ENCODE measurements around the gene RAB13.
A peak's percentile ranks its signal among the peaks of the same experiment; 100 is the strongest.
"Not testable (repeated sequence)": the region's sequence is repeated elsewhere in the genome, so short reads cannot be mapped to it uniquely, and the experiment has no call there.

RAB13 gene

DNA sequence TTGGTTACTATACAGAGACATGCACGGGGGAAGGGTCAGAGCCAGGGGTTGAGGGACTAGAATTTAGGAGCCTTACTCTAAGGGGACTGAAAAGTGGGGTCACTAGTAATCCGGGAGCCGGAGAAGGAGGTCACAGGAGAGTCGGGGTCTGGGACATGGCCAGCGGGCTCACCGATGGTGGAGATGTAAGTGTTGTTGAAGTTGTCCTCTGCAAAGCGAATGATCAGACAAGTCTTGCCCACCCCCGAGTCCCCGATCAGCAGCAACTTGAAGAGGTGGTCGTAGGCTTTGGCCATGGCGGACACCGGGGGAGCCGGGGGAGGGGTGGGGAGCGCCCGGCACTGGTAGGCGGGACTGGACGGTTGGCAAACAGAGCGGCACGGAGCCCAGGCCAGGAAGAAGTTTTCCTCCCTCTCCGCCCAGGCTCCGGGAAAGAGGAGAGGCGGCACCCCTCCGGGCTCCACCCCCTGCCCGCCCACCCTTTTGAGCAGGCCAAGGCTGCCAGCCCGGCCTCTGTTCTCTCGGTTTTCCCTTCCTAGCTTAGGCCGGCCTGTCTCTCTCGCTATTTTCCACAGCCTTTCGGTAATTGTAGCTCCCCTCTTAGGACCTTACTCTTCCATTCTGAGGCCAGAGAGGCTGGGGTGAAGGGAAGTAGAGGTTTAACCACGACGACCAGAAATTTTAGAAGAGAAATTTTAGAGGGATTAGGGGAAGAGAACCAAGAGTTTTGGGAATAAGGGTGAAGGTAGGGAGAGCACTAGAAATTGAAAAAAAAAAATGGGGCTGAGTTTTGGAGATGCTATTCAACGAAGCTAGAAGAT is at the start of gene RAB13:
RAB13 (minus strand) TSS at position 399 of the 821 bp plus-strand sequence; CDS start at position 296, 103 bp downstream.
- no peak for DNase-seq

DNA sequence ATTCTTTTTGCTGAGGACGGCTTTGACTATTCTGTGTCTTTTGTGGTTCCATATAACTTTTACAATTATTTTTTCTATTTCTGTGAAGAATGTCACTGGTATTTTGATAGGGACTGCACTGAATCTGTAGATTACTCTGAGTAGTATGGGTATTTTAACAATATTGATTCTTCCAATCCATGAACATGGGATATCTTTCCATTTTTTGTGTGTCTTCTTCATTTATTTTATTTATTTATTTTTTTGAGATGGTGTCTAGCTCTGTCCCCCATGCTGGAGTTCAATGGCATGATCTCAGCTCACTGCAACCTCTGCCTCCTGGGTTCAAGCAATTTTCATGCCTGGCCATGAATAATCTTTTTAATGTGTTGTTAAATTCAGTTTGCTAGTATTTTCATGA is 47.6 kb upstream of the RAB13 start:
- DNase-seq, result not testable (repeated sequence)

GRCh38 chr1:154019940-154020339 is 33.8 kb upstream of the RAB13 start:
- no peak for DNase-seq

GRCh38 chr1:154019269-154019668 is 33.1 kb upstream of the RAB13 start:
- DNase-seq, result no peak

DNA sequence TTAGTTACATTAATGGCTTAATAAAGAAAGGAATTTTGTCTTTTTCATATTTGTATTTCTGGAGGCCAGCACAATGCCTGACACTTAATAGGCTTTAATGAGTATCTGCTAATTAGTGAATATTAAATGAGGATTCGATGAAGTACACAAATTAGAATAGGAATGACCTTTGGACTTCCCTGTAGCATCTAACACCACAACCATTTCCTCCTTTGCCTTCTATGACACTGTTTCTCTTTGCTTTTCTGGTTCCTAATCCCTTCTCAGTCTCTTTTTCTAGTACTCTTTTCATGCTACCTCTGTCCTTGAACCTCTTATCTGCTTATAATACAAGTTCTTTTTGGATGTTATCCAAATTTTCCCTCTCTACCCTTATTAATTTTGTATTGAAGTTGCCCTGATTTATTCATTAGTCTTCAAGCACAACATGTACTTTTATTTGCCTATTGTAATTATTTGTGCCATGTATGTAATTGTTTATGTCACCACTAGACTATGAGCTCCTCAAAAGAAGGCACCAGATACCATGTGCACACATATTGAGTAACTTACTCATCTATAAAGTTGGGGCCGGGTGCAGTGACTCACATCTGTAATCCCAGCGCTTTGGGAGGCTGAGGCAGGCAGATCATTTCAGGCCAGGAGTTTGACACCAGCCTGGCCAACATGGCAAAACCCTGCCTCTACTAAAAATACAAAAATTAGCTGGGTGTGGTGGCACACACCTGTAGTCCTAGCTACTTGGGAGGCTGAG is 28.2 kb upstream of the RAB13 start:
- no peak for DNase-seq

GRCh38 chr1:154012543-154012942 is 26.4 kb upstream of the RAB13 start:
- DNase-seq, result not testable (repeated sequence)

DNA sequence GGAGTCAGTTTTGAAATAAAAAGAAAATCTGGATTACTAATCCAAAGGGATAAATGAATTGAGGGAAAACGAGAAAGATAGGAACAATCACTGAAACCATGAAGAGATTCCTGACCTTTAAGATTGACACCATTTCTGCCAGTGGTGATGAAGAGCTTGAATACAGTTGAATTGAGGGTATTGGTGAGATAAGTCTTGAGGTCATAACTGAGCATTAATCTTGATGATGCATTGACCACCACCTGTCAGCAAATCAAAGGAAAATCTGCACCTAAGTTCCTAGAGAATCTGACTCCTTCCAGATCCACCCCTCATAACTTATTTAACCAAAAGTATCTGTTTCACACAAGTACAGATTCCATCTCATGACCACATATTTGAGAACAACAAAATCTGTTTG is 26.0 kb upstream of the RAB13 start:
- no peak for DNase-seq

DNA sequence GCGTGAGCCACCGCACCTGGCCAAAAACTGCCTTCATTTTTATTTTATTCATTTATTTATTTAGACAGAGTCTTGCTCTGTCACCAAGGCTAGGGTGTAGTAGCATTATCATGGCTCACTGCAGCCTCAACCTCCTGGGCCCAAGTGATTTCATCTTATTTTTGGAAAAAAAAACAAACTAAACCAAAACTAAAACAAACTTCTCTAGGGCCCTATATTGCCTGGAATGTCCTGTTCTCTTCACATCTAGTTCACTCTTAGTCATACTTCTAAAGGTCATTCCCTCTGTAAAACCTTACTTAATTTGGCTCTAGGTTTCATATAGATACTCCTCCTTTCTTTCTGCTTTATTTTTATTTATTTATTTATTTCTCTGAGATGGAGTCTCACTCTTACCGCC is 20.0 kb upstream of the RAB13 start:
- no peak for DNase-seq

- no peak for DNase-seq
Observed at GRCh38 chr1:154000420-154000819, 14.3 kb upstream of the RAB13 start.

- not testable (repeated sequence) for DNase-seq
Observed at GRCh38 chr1:153996882-153997281, 10.7 kb upstream of the RAB13 start.

GRCh38 chr1:153995640-153996039 is 9.5 kb upstream of the RAB13 start:
- DNase-seq, result no peak

- no peak for DNase-seq
Observed at GRCh38 chr1:153995202-153995601, 9.1 kb upstream of the RAB13 start.

GRCh38 chr1:153991806-153992205 is 5.7 kb upstream of the RAB13 start:
- DNase-seq, result no peak

GRCh38 chr1:153991151-153991630 is 5.1 kb upstream of the RAB13 start:
- DNase-seq, result no peak

DNA sequence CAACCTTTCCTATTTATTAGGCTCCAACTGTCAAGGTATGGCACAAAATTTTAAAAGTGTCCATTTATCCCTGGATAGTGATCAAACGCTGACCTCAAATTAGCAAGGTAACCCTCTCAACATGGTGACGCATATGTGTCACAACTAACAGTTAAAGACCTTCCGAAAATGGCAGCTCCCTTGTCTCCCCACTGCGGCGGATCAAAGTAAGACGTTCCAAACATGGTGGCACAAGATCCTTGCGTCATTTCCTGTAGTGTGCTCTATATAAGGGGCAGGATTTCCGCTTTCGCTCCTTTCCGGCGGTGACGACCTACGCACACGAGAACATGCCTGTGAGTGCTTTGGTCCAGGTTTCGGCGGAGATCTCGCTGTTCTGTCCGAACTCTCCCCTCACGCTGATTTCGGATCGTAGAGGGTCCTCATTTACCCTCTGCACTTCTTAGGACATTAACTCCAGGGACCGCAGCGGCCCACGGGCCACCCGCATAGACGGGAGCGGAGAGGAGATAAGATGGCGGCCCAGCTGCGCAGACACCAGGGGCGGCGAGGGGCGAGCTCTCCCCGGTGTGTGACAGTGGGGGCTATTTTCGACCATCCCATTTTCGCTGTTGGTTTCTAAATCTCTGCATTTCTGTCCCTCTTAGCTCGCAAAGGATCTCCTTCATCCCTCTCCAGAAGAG is 4.5 kb upstream of the RAB13 start, which contains the start of gene RPS27:
RPS27 (plus strand) TSS at position 295 of the 683 bp plus-strand sequence; CDS start at position 330, 35 bp downstream.
- DNase-seq, result peak; percentile 97

DNA sequence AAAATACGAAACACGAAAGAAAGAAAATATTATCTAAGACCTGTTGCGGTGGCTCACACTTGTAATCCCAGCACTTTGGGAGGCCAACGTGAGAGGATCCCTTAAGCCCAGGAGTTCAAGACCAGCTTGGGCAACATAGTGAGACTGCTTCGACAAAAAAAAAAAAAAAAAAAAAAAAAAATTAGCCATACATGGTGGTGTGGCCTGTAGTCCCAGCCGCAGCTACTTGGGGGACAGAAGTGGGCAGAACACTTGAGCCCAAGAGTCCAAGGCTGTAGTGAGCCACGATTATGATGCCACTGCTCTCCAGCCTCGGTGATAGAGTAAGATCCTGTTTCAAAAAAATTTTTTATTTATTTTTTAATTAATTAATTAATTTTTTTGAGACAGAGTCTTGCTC is 1.5 kb upstream of the RAB13 start:
- no peak for DNase-seq

- peak; percentile 42 for DNase-seq
Observed at GRCh38 chr1:153985341-153985912, 712 bp downstream of the RAB13 start.

DNA sequence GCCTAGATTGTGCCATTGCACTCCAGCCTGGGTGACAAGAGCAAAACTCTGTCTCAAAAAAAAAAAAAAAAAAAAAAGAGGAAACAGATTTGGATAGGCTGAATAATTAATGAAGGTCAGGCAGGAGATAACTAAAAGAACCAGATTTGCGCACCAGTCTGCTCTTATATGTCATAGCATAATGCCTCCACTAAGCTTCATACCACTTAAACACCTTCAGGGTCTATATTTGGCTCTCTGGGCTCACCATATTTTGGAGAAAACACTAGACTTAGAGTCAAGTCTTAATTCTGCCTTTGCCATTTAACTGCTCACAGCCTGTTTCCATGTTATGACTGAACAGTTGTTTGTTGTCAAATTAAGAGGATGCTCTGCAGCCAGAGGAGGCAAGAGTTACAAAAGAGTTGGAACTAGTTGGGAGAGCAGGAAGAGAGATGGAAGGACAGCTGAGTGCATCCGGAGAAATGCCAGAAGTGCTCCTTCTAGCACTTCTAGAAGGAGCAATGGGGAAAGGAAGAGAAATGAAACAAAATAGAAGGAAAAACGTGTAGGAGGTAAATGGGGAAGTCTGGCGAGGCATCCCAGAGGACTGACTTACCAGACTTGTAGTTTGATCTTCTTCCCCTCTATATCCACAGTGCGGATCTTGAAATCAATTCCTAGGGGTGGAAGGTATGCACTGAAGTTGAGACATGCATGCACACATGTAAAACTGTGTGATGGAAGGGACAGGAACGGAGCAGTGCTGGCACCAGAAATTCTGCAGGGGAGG is 1.8 kb downstream of the RAB13 start:
- DNase-seq, result no peak

- not testable (repeated sequence) for DNase-seq
Observed at GRCh38 chr1:153981735-153982134, 4.4 kb downstream of the RAB13 start.

- DNase-seq, result not testable (repeated sequence)
Observed at GRCh38 chr1:153979091-153979490, 7.0 kb downstream of the RAB13 start.

DNA sequence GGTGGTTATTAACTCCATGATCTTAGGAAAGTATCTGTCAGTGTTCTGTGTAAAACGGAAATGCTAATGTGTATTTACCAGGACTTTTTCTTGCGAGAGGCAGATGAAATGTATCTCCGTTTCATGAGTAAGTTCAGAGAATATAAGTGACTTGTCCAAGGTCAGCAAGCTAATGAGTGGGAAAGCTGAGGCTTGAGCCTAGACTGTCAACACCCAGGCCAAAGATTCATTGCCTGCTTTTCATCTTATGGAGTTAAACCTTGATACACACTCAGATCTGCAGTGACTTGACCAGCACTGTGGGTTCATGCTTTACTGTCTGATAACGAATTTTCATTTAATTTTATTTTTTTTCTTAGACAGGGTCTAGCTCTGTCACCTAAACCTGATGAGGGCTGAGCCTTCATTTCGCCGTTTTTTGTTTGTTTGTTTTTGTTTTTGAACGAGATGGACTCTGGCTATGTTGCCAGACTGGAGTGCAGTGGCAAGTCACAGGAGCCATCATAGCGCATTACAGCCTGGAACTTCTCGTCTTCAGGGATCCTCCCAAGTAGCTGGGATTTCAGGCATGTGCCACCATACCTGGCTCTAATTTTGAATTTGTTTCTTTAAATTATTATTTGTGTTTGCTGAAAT is 7.7 kb downstream of the RAB13 start:
- no peak for DNase-seq

Measured in CD4-positive, alpha-beta T cell treated with Interleukin-15 for 1 hour (primary cell).